Measurements from ENCODE around the gene UNKL. TPM values are rescaled to one million over a fixed set of nuclear protein-coding genes. Genes with fewer than 3 reads are reported as not detected.

Gene UNKL
- total and polyA plus RNA-seq, 10 donors, result 6.6 to 80.0 (median 44.4) TPM

DNA sequence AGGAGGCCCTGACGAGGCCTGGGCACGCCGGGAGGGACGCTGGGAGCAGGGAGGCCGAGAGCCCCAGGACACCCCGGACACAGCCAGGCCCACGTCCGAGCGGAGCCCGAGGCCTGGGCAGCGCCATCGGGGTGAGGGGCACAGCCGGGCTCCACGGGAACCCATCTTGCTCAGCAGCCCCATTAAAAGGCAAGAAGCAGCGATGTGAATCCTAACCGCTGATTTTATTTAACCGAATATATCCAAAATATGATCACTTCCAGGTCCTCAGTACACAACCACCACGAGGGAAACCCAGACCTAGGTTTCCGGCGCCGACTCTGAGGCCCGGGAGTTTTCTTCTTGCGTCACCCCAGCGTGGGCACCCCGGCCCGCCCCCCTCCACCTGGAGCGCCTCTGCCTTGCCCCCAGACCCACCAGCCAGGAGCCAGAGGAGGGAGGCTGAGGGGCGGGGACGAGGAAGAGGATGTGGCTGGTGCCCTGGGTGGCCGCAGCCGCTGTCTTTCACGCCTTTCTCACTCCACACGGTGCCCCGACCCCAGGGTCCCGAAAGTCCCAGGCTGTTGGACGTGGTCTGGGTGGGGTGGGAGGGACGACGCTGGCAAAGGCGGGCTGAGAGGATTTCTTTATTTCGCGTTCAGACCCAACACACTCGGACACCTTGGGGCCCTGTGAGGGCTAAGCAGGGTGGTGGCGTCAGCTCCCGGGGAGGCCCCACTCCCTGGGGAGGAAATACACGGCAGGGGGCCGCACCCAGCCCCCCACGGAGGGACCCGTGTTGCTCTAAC, 30.4 kb upstream of the UNKL start:
- intact Hi-C loops (cut with DNase I; ENCODE audit: low total_unique reads), result no loop called here

DNA sequence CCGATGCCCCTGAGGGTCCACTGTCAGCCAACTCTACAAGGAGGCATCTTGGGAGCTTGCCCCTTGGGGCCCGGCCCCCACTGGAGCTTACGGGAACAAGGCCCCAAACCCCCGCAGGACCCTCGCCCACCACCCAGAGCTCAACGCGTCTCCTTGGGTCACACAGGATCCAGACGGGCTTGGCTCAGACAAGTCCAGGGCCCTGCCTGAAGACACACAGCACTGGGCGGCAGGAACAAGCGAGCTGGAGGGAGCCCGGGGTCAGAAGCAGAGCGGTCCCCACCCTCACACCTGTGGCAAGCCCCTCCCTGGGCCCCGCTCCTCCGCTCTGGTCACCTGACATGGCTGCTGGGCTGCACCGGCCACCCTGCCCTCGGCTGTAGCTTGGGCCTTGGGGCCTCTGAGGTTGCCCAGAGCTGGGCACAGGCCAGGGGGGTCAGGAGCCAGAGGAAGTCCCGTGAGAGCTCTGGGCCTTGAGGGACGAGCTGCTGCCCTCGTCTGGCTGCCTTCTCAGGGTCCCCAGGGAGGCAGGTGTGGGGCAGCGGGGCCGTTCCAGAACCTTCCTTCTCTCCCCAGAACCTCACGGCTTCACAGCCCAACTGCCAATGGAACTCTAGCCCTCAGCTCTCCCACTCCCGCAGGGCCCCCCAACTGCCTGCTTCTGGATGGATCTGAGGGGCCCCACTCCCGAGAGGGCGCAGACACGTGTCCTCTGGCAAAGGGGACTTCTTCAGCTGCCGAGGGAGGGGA, 29.7 kb upstream of the UNKL start, which contains the start of gene CCDC154:
CCDC154 (minus strand) TSS at position 577 of the 750 bp plus-strand sequence; CDS start at position 343, 234 bp downstream.
- WGBS, 5 donors, result 65 to 80% (median 78%) methylated on average over 14 to 27 of the region's 27 CpGs
- intact Hi-C loops (cut with DNase I; ENCODE audit: low total_unique reads), result no loop called here
- Histone ChIP-seq H3K4me1 (peaks cover 0 to 28% (median 2%) of the 10 kb centered on the region in 6 donors), H3K36me3 (peaks cover 0 to 61% (median 41%) of the 10 kb centered on the region in 6 donors), H3K27me3 (replicated peaks in 1 of 7) (no peaks in the 10 kb centered on the region), H3K4me3 (no peak within 1 kb of the TSS), H3K27ac (peak within 1 kb of the TSS in 3 of 8 donors; percentile 51 to 87 (median 60)), H3K9me3 (no peaks in the 10 kb centered on the region)
- DNase-seq, result no peak
- TF ChIP-seq POLR2A (IDR thresholded peaks at IDR 0.05) (no peak), POLR2AphosphoS5 (IDR thresholded peaks at IDR 0.05) (peak; percentile 23 to 40 (median 23))
- TF ChIP-seq, protein P1, sequence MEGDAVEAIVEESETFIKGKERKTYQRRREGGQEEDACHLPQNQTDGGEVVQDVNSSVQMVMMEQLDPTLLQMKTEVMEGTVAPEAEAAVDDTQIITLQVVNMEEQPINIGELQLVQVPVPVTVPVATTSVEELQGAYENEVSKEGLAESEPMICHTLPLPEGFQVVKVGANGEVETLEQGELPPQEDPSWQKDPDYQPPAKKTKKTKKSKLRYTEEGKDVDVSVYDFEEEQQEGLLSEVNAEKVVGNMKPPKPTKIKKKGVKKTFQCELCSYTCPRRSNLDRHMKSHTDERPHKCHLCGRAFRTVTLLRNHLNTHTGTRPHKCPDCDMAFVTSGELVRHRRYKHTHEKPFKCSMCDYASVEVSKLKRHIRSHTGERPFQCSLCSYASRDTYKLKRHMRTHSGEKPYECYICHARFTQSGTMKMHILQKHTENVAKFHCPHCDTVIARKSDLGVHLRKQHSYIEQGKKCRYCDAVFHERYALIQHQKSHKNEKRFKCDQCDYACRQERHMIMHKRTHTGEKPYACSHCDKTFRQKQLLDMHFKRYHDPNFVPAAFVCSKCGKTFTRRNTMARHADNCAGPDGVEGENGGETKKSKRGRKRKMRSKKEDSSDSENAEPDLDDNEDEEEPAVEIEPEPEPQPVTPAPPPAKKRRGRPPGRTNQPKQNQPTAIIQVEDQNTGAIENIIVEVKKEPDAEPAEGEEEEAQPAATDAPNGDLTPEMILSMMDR (IDR thresholded peaks at IDR 0.05 in 8 of 11, conservative IDR thresholded peaks at IDR 0.05 in 3 of 11), result no peak

More for the DNA sequence above, 30.4 kb upstream of the UNKL start:
- no peaks in the 10 kb centered on the region for H3K9me3 ChIP-seq
- peaks cover 0 to 62% (median 47%) of the 10 kb centered on the region in 6 donors for H3K36me3 ChIP-seq
- peak overlapping the region in 3 of 8 donors; percentile 51 to 87 (median 60) for H3K27ac ChIP-seq
- H3K27me3 ChIP-seq (replicated peaks in 1 of 7), result no peaks in the 10 kb centered on the region
- no peak for DNase-seq
- 75 to 90% (median 79%) methylated on average over 39 to 48 of the region's 48 CpGs for WGBS, 5 donors
- TF ChIP-seq POLR2AphosphoS5 (IDR thresholded peaks at IDR 0.05) (peak in 1 of 3 donors; percentile 44), POLR2A (IDR thresholded peaks at IDR 0.05) (no peak)
- TF ChIP-seq, protein P1 (IDR thresholded peaks at IDR 0.05 in 8 of 11, conservative IDR thresholded peaks at IDR 0.05 in 3 of 11), result no peak
- no peak overlapping the region for H3K4me3 ChIP-seq
- peaks cover 0 to 28% (median 2%) of the 10 kb centered on the region in 6 donors for H3K4me1 ChIP-seq

DNA sequence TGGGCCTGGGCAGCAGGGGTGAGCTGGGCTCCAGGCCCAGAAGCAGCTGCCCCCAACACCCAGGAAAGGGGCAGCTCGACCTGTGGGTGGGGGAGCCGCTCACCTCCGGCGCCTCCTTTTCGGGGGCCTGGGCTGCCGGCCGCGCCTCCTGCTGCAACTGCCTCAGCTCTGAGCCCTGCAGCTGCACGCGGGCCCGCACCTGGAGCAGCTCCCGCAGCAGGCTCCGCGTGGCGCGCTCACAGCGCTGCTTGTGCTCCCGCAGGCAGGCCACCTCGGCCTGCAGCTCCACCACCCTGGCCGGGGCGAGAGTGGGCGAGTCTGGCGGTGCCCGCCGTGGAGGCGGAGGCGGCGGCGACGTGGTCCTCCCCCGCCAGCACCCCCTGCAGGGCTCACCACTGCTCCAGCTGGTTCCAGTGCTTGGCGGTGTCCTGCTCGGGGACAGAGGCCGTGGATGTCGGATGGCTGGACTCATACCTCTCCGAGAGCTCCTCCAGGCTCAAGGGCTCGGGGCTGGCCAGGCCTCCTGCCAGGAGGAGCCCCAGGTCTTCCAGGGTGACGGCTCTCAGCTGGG, 29.0 kb upstream of the UNKL start:
- Histone ChIP-seq H3K27me3 (replicated peaks in 1 of 7) (no peaks in the 10 kb centered on the region), H3K4me1 (peaks cover 0 to 28% (median 2%) of the 10 kb centered on the region in 6 donors), H3K27ac (no peak overlapping the region), H3K9me3 (no peaks in the 10 kb centered on the region), H3K36me3 (peaks cover 0 to 61% (median 34%) of the 10 kb centered on the region in 6 donors), H3K4me3 (no peak overlapping the region)
- intact Hi-C loops (cut with DNase I; ENCODE audit: low total_unique reads), result no loop called here
- no peak for DNase-seq
- TF ChIP-seq, protein P1 (IDR thresholded peaks at IDR 0.05 in 8 of 11, conservative IDR thresholded peaks at IDR 0.05 in 3 of 11), result no peak
- TF ChIP-seq POLR2AphosphoS5 (IDR thresholded peaks at IDR 0.05), result peak in 1 of 3 donors; percentile 43
- WGBS, 5 donors, result 67 to 98% (median 84%) methylated on average over 7 to 38 of the region's 38 CpGs
